Endothelial cell of umbilical vein (primary cell): ENCODE measurements around the gene SKP1. TPM values are rescaled to one million over a fixed set of nuclear protein-coding genes. Genes with fewer than 3 reads are reported as not detected.

ENCODE experiments used
- BruUV-seq: library from RNA; stranded (reverse); fragments of 400-500 nt; replicated peaks from 2 replicates; lab custom pipeline; 2021; lab: Mats Ljungman, UMichigan
- CTCF ChIA-PET: fragments of 300-600, 350-600 bp; sonication (Branson Sonifier 250); formaldehyde crosslinking; loops from one replicate; lab custom pipeline; 2021; ENCODE audit warnings: antibody characterized with exemption, inconsistent platforms; lab: Charles Lee
- POLR2A ChIA-PET: fragments of 300-600, 350-600 bp; sonication (Branson Sonifier 250); formaldehyde crosslinking; loops from one replicate; lab custom pipeline; 2021; ENCODE audit warnings: antibody characterized with exemption, inconsistent platforms; lab: Charles Lee
- DNase-seq: peaks from one replicate; pipeline ENCODE4 v3.0.0-alpha.2; 2011; ENCODE audit warnings: low read depth, low spot score
- FAIRE-seq: peaks from 2 replicates; lab custom pipeline; 2011; peaks lifted over from hg19 to GRCh38; lab: Jason Lieb, UNC
- H2AFZ ChIP-seq: 2 replicates; pipeline ENCODE4 v1.6.0; 2012; ENCODE audit warnings: low read depth, low read length, control low read depth, inconsistent platforms
- H3K27ac ChIP-seq: 2 replicates; pipeline ENCODE4 v1.5.1; 2011; ENCODE audit warnings: low read depth, mild to moderate bottlenecking, control low read depth, low read length, moderate library complexity; ENCODE audit not compliant: insufficient read depth
- H3K27me3 ChIP-seq, 2 experiments: 2 replicates each; pipeline versions ENCODE4 v1.6.0 to v1.6.1; 2011; ENCODE audit warnings: low read length in 2 of 2, mixed read lengths in 1 of 2; ENCODE audit not compliant: control insufficient read depth in 2 of 2, insufficient read depth in 2 of 2
- H3K36me3 ChIP-seq, 2 experiments: 2 replicates in 1 of 2; 3 replicates in 1 of 2; pipeline ENCODE4 v1.5.1; 2011; ENCODE audit warnings: low read length in 2 of 2, mild to moderate bottlenecking in 1 of 2, moderate library complexity in 1 of 2; ENCODE audit not compliant: control insufficient read depth in 2 of 2, insufficient read depth in 2 of 2; ENCODE audit errors: extremely low read depth in 1 of 2
- H3K4me1 ChIP-seq: 3 replicates; pipeline ENCODE4 v1.5.1; 2011; ENCODE audit warnings: mild to moderate bottlenecking, low read length; ENCODE audit not compliant: control insufficient read depth, insufficient read depth; ENCODE audit errors: extremely low read depth
- H3K4me2 ChIP-seq: 2 replicates; pipeline ENCODE4 v1.6.1; 2011; ENCODE audit warnings: low read length, control low read depth, mixed read lengths; ENCODE audit not compliant: insufficient read depth
- H3K4me3 ChIP-seq, 3 experiments: fragments of 200-600 bp in 1 of 3; sonication (generic), shearing (Covaris generic) in 1 of 3; replicated peaks in 1 of 3; 2 replicates each; pipeline ENCODE4 v1.5.1; 2011 to 2016; ENCODE audit warnings: control low read depth in 3 of 3, low read length in 3 of 3, mild to moderate bottlenecking in 2 of 3, inconsistent platforms in 1 of 3, low read depth in 1 of 3, moderate library complexity in 1 of 3; ENCODE audit not compliant: insufficient read depth in 1 of 3
- H3K79me2 ChIP-seq: 2 replicates; pipeline ENCODE4 v1.6.0; 2012; ENCODE audit warnings: low read length, inconsistent platforms; ENCODE audit not compliant: control insufficient read depth, insufficient read depth
- H3K9ac ChIP-seq: replicated peaks from 2 replicates; pipeline ENCODE3; 2011; ENCODE audit warnings: low read length, control low read depth; ENCODE audit not compliant: insufficient read depth; ENCODE audit errors: extremely low read depth
- H3K9me1 ChIP-seq: replicated peaks from 3 replicates; pipeline ENCODE4 v1.6.0; 2011; ENCODE audit warnings: mild to moderate bottlenecking, low read length; ENCODE audit not compliant: control insufficient read depth, insufficient read depth; ENCODE audit errors: extremely low read depth
- H3K9me3 ChIP-seq: replicated peaks from 2 replicates; pipeline ENCODE4 v1.5.1; 2012; ENCODE audit warnings: low read length, inconsistent platforms; ENCODE audit not compliant: control insufficient read depth, insufficient read depth
- H4K20me1 ChIP-seq: replicated peaks from 2 replicates; pipeline ENCODE3; 2011; ENCODE audit warnings: mild to moderate bottlenecking, low read length; ENCODE audit not compliant: control insufficient read depth, insufficient read depth; ENCODE audit errors: extremely low read depth
- CTCF ChIP-seq, 2 donors: IDR thresholded peaks; 1 replicate in 1 of 2; 2 replicates in 1 of 2; pipeline ENCODE4 v1.5.1; 2011; ENCODE audit warnings: low read length in 2 of 2, mild to moderate bottlenecking in 2 of 2, moderate library complexity in 2 of 2, control low read depth in 1 of 2, inconsistent platforms in 1 of 2, low read depth in 1 of 2; ENCODE audit not compliant: insufficient read depth in 1 of 2; ENCODE audit errors: extremely low read depth in 1 of 2
- EZH2 ChIP-seq: IDR thresholded peaks from 2 replicates; pipeline ENCODE4 v1.6.1; 2012; ENCODE audit warnings: borderline replicate concordance, low read depth, mild to moderate bottlenecking, moderate library complexity, low read length, inconsistent platforms; ENCODE audit not compliant: severe bottlenecking
- FOS ChIP-seq: IDR thresholded peaks from 2 replicates; pipeline ENCODE4 v1.6.1; 2011; ENCODE audit warnings: mild to moderate bottlenecking, low read length, moderate library complexity, borderline replicate concordance; ENCODE audit not compliant: insufficient read depth
- GATA2 ChIP-seq: IDR thresholded peaks from 2 replicates; pipeline ENCODE4 v1.7.0; 2011; ENCODE audit warnings: low read depth, mild to moderate bottlenecking, moderate library complexity, mixed read lengths, low read length; ENCODE audit not compliant: insufficient read length, insufficient read depth
- JUN ChIP-seq: IDR thresholded peaks from 2 replicates; pipeline ENCODE4 v1.6.1; 2011; ENCODE audit warnings: borderline replicate concordance, low read depth; ENCODE audit not compliant: insufficient read length, insufficient read depth
- MYC ChIP-seq: IDR thresholded peaks from one replicate; pipeline ENCODE4 v1.6.1; 2011; ENCODE audit warnings: mild to moderate bottlenecking, low read depth, low read length
- POLR2A ChIP-seq: IDR thresholded peaks from 2 replicates; pipeline ENCODE4 v1.6.1; 2012; ENCODE audit warnings: low read depth, mild to moderate bottlenecking, control low read depth, low read length
- POLR2AphosphoS5 ChIP-seq: IDR thresholded peaks from 2 replicates; pipeline ENCODE4 v1.6.1; 2012; ENCODE audit warnings: low read depth, mild to moderate bottlenecking, control low read depth, low read length, moderate library complexity; ENCODE audit not compliant: insufficient read depth
- dilution Hi-C: fragments of 300-500 bp; cut with MboI; formaldehyde crosslinking; loops from one replicate; pipeline ENCODE4 v1.15.0; 2019; ENCODE audit warnings: low sequenced_read_pairs; ENCODE audit not compliant: extremely low pct_ligation_motif_present
- intact Hi-C: fragments of 100-400 bp; cut with micrococcal nuclease; formaldehyde crosslinking; loops from one replicate; pipeline ENCODE4 v1.10.0; 2022
- polyA plus RNA-seq, 4 experiments: library from polyadenylated mRNA; depleted of rRNA in 3 of 4; stranded (reverse) in 3 of 4; unstranded in 1 of 4; fragments of >200 nt; gene quantifications; 2 replicates each; pipeline versions ENCODE4 v1.2.1 to v1.2.3, GENCODE V29; 2011 to 2012; ENCODE audit warnings: missing spikeins in 1 of 4
- total RNA-seq: library from RNA; stranded (reverse); gene quantifications from 2 replicates; pipeline ENCODE4 v1.2.3, GENCODE V29; 2021
- TF ChIP-seq, protein P1 (sequence below): IDR thresholded peaks from 2 replicates; pipeline ENCODE4 v1.6.1; 2011; ENCODE audit not compliant: insufficient read depth, insufficient read length

SKP1 gene
- total and polyA plus RNA-seq, 2 donors (not counting 3 experiments of a cell fraction or from before 2014, with no cell fraction given) = 214 to 320 TPM

- TF ChIP-seq FOS (no peak), GATA2 (no peak), EZH2 (no peak), JUN (no peak), POLR2AphosphoS5 (no peak), MYC (no peak), POLR2A (no peak), CTCF (IDR thresholded peaks at IDR 0.05; ENCODE audit: extremely low read depth in 1 of 2, insufficient read depth in 1 of 2, low read depth in 1 of 2, low read length in 2 of 2) (no peak)
- TF ChIP-seq, protein P1, sequence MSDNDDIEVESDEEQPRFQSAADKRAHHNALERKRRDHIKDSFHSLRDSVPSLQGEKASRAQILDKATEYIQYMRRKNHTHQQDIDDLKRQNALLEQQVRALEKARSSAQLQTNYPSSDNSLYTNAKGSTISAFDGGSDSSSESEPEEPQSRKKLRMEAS = no peak
- Histone ChIP-seq H2AFZ (no peak overlapping the region), H3K9me1 (no peaks in the 10 kb centered on the region), H3K4me2 (no peak overlapping the region), H4K20me1 (no peaks in the 10 kb centered on the region), H3K79me2 (no peaks in the 10 kb centered on the region), H3K27ac (no peak overlapping the region), H3K27me3 (peaks cover 5 to 7% of the 10 kb centered on the region in 2 experiments), H3K36me3 (no peaks in the 10 kb centered on the region), H3K9ac (no peak overlapping the region), H3K4me3 (no peak overlapping the region), H3K9me3 (no peaks in the 10 kb centered on the region), H3K4me1 (no peaks in the 10 kb centered on the region)
- FAIRE-seq = no peak
- no peak for DNase-seq
- no TSS peak for BruUV-seq
- dilution Hi-C loops = no loop called here
- intact Hi-C loops = no loop called here
- ChIA-PET POLR2A (no interaction called here), CTCF (interaction anchor here (0.5 to 1.5 kb wide), 3 partner anchors 24 to 1135 kb away, joined by 3 to 4 read pairs (median 3); no protein-coding TSS in a partner anchor)
Observed at GRCh38 chr5:134107779-134108178, 69.0 kb downstream of the SKP1 start.
